Sigmoid colon (tissue), 7 donors: ENCODE measurements around the gene KCTD2. TPM values are rescaled to one million over a fixed set of nuclear protein-coding genes. Genes with fewer than 3 reads are reported as not detected.

Experiments
- DNase-seq: peaks from one replicate; pipeline ENCODE4 v3.0.0-alpha.2; 2019
- H3K27ac ChIP-seq, 4 donors: fragments of 200-600 bp; sonication (generic); one replicate each; pipeline ENCODE4 v1.5.1; 2016 to 2019; ENCODE audit warnings: mild to moderate bottlenecking in 1 of 4
- H3K27me3 ChIP-seq, 3 donors: fragments of 200-600 bp; sonication (generic); one replicate each; pipeline ENCODE4 v1.5.1; 2019; ENCODE audit warnings: mild to moderate bottlenecking in 1 of 3
- H3K36me3 ChIP-seq, 4 donors: fragments of 200-600 bp; sonication (generic); one replicate each; pipeline ENCODE4 v1.5.1; 2016 to 2019
- H3K4me1 ChIP-seq, 4 donors: fragments of 200-600 bp; sonication (generic); one replicate each; pipeline ENCODE4 v1.5.1; 2017 to 2019
- H3K4me3 ChIP-seq, 4 donors: fragments of 200-600 bp; sonication (generic); one replicate each; pipeline ENCODE4 v1.5.1; 2017 to 2019; ENCODE audit warnings: mild to moderate bottlenecking in 2 of 4, moderate library complexity in 1 of 4
- H3K9me3 ChIP-seq, 4 donors: fragments of 200-600 bp in 3 of 4; sonication (generic) in 3 of 4; one replicate each; pipeline versions ENCODE4 v1.5.1 to v1.6.1; 2013 to 2019
- EP300 ChIP-seq, 4 donors: sonication (generic); formaldehyde crosslinking; IDR thresholded peaks; one replicate each; pipeline ENCODE4 v1.6.1; 2017; ENCODE audit warnings: antibody characterized with exemption in 4 of 4
- POLR2A ChIP-seq, 2 donors: fragments of 450-650 bp; IDR thresholded peaks; one replicate each; pipeline ENCODE4 v1.6.1; 2016; ENCODE audit warnings: antibody characterized with exemption in 2 of 2, mild to moderate bottlenecking in 2 of 2, moderate library complexity in 2 of 2
- POLR2AphosphoS5 ChIP-seq, 4 donors: sonication (generic); formaldehyde crosslinking; IDR thresholded peaks; one replicate each; pipeline ENCODE4 v1.6.1; 2017; ENCODE audit warnings: antibody characterized with exemption in 4 of 4
- WGBS, 2 donors: extraction: QIAGEN DNeasy Blood & Tissue Kit; methylation state at CpG; one replicate each; pipeline ENCODE4 v1.1.7; 2013; 5-methylcytosine and 5-hydroxymethylcytosine counted together
- intact Hi-C: fragments of 100-400 bp; cut with DNase I; formaldehyde crosslinking; loops from one replicate; pipeline ENCODE4 v1.15.1; 2023
- polyA plus RNA-seq, 3 donors: library from polyadenylated mRNA; stranded (reverse); fragments of 200-250 nt; gene quantifications; one replicate each; pipeline ENCODE4 v1.2.3, GENCODE V29; 2013
- total RNA-seq, 4 donors: library from RNA; depleted of rRNA; stranded (reverse); fragments of >200 nt; gene quantifications; one replicate each; pipeline ENCODE4 v1.1.0, GENCODE V29; 2016
- TF ChIP-seq, protein P1 (sequence below), 4 experiments: fragments of 450-650 bp in 3 of 4; fragments of 200-600 bp in 1 of 4; IDR thresholded peaks; one replicate each; pipeline ENCODE4 v1.5.1; 2016 to 2019; ENCODE audit warnings: antibody characterized with exemption in 4 of 4, mild to moderate bottlenecking in 3 of 4, moderate library complexity in 2 of 4
- donor health status: healthy with polysubstance abuse.
- donor health status: Bipolar disorder and iron deficiency.
- donor health status: healthy.

The KCTD2 gene
- total and polyA plus RNA-seq, 7 donors = 12.5 to 25.5 (median 21.3) TPM

DNA sequence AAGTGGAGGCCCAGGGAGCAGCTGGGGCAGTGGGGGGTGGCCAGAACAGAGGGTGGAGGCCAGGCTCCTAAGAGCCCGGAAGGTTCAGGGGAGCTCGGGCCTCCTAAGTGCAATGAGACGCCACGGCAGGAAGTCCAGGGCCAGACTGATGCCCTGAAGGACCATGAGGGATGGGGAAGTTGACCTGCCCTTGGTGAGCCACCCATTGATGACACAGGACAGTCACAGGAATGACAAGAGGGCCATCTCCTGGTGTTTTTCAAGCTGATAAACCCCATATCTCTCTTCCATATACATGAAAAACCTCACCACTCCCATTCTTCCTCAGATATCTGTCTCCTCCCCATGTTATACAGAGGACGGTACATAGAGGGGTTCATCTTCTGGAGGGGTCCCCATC, 40.4 kb upstream of the KCTD2 start:
- WGBS, 2 donors = 90 to 93% methylated on average over 5 of the region's 5 CpGs
- Histone ChIP-seq H3K4me3 (no peak overlapping the region), H3K27ac (no peak overlapping the region), H3K4me1 (peaks cover 0 to 17% (median 13%) of the 10 kb centered on the region in 4 donors), H3K9me3 (no peaks in the 10 kb centered on the region), H3K27me3 (no peaks in the 10 kb centered on the region), H3K36me3 (peaks cover 13 to 36% (median 21%) of the 10 kb centered on the region in 4 donors)
- TF ChIP-seq, protein P1, sequence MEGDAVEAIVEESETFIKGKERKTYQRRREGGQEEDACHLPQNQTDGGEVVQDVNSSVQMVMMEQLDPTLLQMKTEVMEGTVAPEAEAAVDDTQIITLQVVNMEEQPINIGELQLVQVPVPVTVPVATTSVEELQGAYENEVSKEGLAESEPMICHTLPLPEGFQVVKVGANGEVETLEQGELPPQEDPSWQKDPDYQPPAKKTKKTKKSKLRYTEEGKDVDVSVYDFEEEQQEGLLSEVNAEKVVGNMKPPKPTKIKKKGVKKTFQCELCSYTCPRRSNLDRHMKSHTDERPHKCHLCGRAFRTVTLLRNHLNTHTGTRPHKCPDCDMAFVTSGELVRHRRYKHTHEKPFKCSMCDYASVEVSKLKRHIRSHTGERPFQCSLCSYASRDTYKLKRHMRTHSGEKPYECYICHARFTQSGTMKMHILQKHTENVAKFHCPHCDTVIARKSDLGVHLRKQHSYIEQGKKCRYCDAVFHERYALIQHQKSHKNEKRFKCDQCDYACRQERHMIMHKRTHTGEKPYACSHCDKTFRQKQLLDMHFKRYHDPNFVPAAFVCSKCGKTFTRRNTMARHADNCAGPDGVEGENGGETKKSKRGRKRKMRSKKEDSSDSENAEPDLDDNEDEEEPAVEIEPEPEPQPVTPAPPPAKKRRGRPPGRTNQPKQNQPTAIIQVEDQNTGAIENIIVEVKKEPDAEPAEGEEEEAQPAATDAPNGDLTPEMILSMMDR (IDR thresholded peaks at IDR 0.05) = no peak
- TF ChIP-seq POLR2AphosphoS5 (IDR thresholded peaks at IDR 0.05) (no peak), POLR2A (IDR thresholded peaks at IDR 0.05) (no peak), EP300 (IDR thresholded peaks at IDR 0.05) (no peak)
- no peak for DNase-seq
- intact Hi-C loops = no loop called here

DNA sequence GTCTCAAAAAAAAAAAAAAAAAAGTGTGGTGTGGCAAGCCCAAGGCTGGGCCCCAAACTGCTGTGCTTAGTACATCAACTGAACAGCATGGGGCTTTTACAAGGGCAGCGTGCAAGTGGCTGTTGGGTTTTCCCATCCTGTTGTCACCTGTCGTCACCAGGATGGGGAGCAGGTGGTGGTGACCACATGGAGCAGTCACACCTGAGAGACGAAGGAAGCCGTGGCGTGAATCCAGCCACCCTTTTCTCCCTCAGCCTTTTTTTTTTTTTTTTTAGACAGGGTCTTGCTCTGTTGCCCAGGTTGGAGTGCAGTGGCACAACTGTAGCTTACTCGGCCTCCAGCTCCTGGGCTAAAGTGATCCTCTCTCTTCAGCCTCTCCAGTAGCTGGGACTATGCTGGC, 38.7 kb upstream of the KCTD2 start:
- H3K4me3 ChIP-seq = no peak overlapping the region
- TF ChIP-seq EP300 (IDR thresholded peaks at IDR 0.05) (no peak), POLR2A (IDR thresholded peaks at IDR 0.05) (no peak), POLR2AphosphoS5 (IDR thresholded peaks at IDR 0.05) (no peak)
- TF ChIP-seq, protein P1 (IDR thresholded peaks at IDR 0.05) = no peak
- no peak for DNase-seq
- H3K9me3 ChIP-seq = no peaks in the 10 kb centered on the region
- no peaks in the 10 kb centered on the region for H3K27me3 ChIP-seq
- intact Hi-C loops = no loop called here
- 39 to 75% methylated on average over 6 of the region's 6 CpGs for WGBS, 2 donors
- H3K36me3 ChIP-seq = peaks cover 0 to 19% (median 8%) of the 10 kb centered on the region in 4 donors
- peaks cover 0 to 28% (median 24%) of the 10 kb centered on the region in 4 donors for H3K4me1 ChIP-seq
- H3K27ac ChIP-seq = no peak overlapping the region

DNA sequence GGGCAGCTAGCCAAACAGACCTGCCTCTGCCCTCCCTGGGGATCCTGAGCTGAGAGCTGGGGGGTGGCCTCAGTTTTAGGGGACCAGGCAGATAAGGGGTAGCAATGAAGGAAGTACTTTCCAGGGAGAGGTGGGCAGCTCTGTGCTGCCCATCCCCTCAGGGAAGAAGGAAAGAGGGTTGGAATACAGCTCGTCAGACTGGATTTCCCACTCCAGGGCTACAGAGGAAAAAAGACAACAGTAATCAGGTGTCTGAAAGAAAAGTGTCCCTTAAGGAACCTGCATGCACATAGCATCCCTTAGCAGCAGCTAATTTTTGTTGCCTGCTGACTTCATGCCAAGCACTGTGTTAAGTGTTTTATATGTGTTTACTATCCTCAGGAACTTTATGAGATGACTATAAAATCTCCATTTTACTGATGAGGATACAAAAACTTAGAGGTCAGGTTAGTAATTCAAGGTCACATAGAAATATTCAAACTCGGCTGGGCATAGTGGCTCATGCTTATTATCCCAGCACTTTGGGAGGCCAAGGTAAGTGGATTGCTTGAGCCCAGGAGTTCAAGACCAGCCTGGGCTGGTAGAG, 37.8 kb upstream of the KCTD2 start:
- no peak overlapping the region for H3K4me3 ChIP-seq
- peaks cover 0 to 10% (median 2%) of the 10 kb centered on the region in 4 donors for H3K36me3 ChIP-seq
- intact Hi-C loops = no loop called here
- H3K4me1 ChIP-seq = peaks cover 0 to 34% (median 29%) of the 10 kb centered on the region in 4 donors
- TF ChIP-seq EP300 (IDR thresholded peaks at IDR 0.05) (no peak), POLR2A (IDR thresholded peaks at IDR 0.05) (no peak), POLR2AphosphoS5 (IDR thresholded peaks at IDR 0.05) (peak in 1 of 4 donors; percentile 22)
- TF ChIP-seq, protein P1 (IDR thresholded peaks at IDR 0.05) = no peak
- H3K27ac ChIP-seq = peak overlapping the region in 2 of 4 donors; percentile 5 to 12
- H3K27me3 ChIP-seq = no peaks in the 10 kb centered on the region
- H3K9me3 ChIP-seq = no peaks in the 10 kb centered on the region
- no peak for DNase-seq
- WGBS, 2 donors = 11 to 63% methylated on average over 2 of the region's 2 CpGs

DNA sequence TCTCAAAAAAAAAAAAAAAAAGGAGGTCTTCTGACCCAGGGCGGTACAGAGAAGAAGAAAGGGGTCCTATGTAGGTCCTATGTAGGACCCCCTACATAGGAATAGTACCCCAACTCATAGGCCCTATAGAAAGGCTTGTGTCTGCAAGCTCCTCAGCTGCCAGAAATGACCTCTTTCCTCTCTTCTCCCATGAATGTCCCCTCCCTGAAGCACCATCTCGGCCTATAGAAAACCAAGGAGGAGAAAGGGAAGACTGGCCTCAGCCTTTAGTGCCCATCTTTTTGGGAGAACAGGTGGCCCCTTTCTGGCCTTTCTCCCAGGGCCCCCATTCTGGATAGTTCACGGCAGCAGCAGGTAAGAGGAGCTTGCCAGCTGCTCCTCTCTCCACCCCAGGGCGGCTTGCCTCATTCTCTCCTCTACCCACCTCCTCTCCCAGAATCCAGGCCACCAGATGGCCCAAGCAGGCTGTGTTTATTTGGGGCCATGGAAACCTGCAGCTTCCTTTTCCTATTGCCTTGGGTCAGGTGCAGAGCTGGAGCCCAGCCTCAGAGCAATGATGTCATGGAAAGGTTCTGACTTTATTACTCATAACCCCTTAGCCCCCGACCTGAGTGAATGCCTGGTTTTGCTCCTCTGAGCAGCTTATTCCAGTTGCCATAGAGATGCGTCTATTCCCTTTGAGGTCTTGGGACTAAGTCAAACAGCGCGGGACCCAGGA, 36.2 kb upstream of the KCTD2 start:
- peaks cover 0 to 34% (median 29%) of the 10 kb centered on the region in 4 donors for H3K4me1 ChIP-seq
- peak overlapping the region in 2 of 4 donors; percentile 76 to 80 for H3K4me3 ChIP-seq
- DNase-seq = peak; percentile 90
- no peaks in the 10 kb centered on the region for H3K36me3 ChIP-seq
- no peaks in the 10 kb centered on the region for H3K9me3 ChIP-seq
- TF ChIP-seq POLR2A (IDR thresholded peaks at IDR 0.05) (no peak), POLR2AphosphoS5 (IDR thresholded peaks at IDR 0.05) (peak; percentile 23 to 79 (median 46)), EP300 (IDR thresholded peaks at IDR 0.05) (peak; percentile 27 to 85 (median 81))
- peak overlapping the region; percentile 93 to 99 (median 96) for H3K27ac ChIP-seq
- WGBS, 2 donors = 56 to 71% methylated on average over 8 of the region's 8 CpGs
- no peaks in the 10 kb centered on the region for H3K27me3 ChIP-seq
- intact Hi-C loops = no loop called here
